B cell (primary cell): ENCODE results near the gene SEH1L. TPM values are rescaled to one million over a fixed set of nuclear protein-coding genes. Genes with fewer than 3 reads are reported as not detected.
A peak's percentile ranks its signal among the peaks of the same experiment; 100 is the strongest.

Experiments
- ATAC-seq: fragments of 200-7000 bp; cut with Tn5 transposase; one replicate; pipeline ENCODE4 v1.10.0; 2021; ENCODE audit warnings: low read depth, mild to moderate bottlenecking, moderate number of reproducible peaks, moderate library complexity
- CTCF ChIA-PET: fragments of 350-600 bp; sonication (Branson Sonifier 250); formaldehyde crosslinking; loops from one replicate; lab custom pipeline; 2021; ENCODE audit warnings: antibody characterized with exemption, inconsistent platforms; lab: Charles Lee
- POLR2A ChIA-PET: fragments of 350-600 bp; sonication (Branson Sonifier 250); formaldehyde crosslinking; loops from one replicate; lab custom pipeline; 2021; ENCODE audit warnings: antibody characterized with exemption; lab: Charles Lee
- DNase-seq: peaks from one replicate; pipeline ENCODE4 v3.0.0; 2013
- H2AFZ ChIP-seq: 2 replicates; pipeline ENCODE4 v1.6.1; 2012; ENCODE audit warnings: mild to moderate bottlenecking, low read depth, low read length; ENCODE audit not compliant: insufficient read depth, poor library complexity, severe bottlenecking
- H3K27ac ChIP-seq, 2 donors: 1 replicate in 1 of 2; 2 replicates in 1 of 2; pipeline ENCODE4 v1.5.1; 2012 to 2013; ENCODE audit warnings: low read length in 2 of 2, mild to moderate bottlenecking in 2 of 2, moderate library complexity in 1 of 2
- H3K27me3 ChIP-seq, 4 experiments: fragments of 200-600 bp in 1 of 4; sonication (generic) in 1 of 4; replicated peaks in 1 of 4; 1 replicate in 2 of 4; 2 replicates in 2 of 4; pipeline versions ENCODE4 v1.6.1 to v1.7.0; 2013 to 2016; ENCODE audit warnings: low read length in 3 of 4, mild to moderate bottlenecking in 2 of 4, mixed read lengths in 1 of 4, moderate library complexity in 1 of 4; ENCODE audit not compliant: insufficient read depth in 4 of 4, control insufficient read depth in 3 of 4; ENCODE audit errors: control extremely low read depth in 1 of 4
- H3K36me3 ChIP-seq, 2 experiments: replicated peaks in 1 of 2; 1 replicate in 1 of 2; 2 replicates in 1 of 2; pipeline versions ENCODE4 v1.6.1 to v1.7.1; 2013; ENCODE audit warnings: low read length in 1 of 2; ENCODE audit not compliant: insufficient read depth in 2 of 2, control insufficient read depth in 1 of 2; ENCODE audit errors: control extremely low read depth in 1 of 2, extremely low read depth in 1 of 2
- H3K4me1 ChIP-seq, 2 donors: fragments of 200-600 bp in 1 of 2; sonication (generic) in 1 of 2; 1 replicate in 1 of 2; 2 replicates in 1 of 2; pipeline versions ENCODE4 v1.5.1 to v1.6.1; 2013 to 2017; ENCODE audit warnings: low read length in 2 of 2; ENCODE audit not compliant: control insufficient read depth in 2 of 2, insufficient read depth in 2 of 2
- H3K4me2 ChIP-seq: replicated peaks from 2 replicates; pipeline ENCODE3; 2012; ENCODE audit warnings: mild to moderate bottlenecking, low read depth, low read length; ENCODE audit not compliant: poor library complexity, severe bottlenecking
- H3K4me3 ChIP-seq, 5 experiments: fragments of 200-600 bp in 1 of 5; sonication (generic) in 1 of 5; 1 replicate in 3 of 5; 2 replicates in 2 of 5; pipeline versions ENCODE4 v1.5.1 to v1.7.0; 2011 to 2016; ENCODE audit warnings: low read length in 4 of 5, mild to moderate bottlenecking in 4 of 5, low read depth in 2 of 5, control low read depth in 1 of 5, moderate library complexity in 1 of 5; ENCODE audit not compliant: insufficient read depth in 1 of 5; ENCODE audit errors: control extremely low read depth in 1 of 5, extremely low read depth in 1 of 5
- H3K79me2 ChIP-seq: fragments of 200-600 bp; sonication (generic); one replicate; pipeline ENCODE4 v1.6.0; 2016; ENCODE audit warnings: low read length; ENCODE audit not compliant: control insufficient read depth, insufficient read depth
- H3K9ac ChIP-seq: fragments of 200-600 bp; sonication (generic); 2 replicates; pipeline ENCODE4 v1.6.1; 2017; ENCODE audit warnings: mild to moderate bottlenecking, low read length, moderate library complexity
- H3K9me3 ChIP-seq, 3 donors: one replicate each; pipeline versions ENCODE4 v1.6.1 to v1.7.1; 2013; ENCODE audit warnings: low read length in 2 of 3; ENCODE audit not compliant: control insufficient read depth in 2 of 3, insufficient read depth in 1 of 3; ENCODE audit errors: control extremely low read depth in 1 of 3
- H4K20me1 ChIP-seq: 2 replicates; pipeline ENCODE4 v1.6.0; 2012; ENCODE audit warnings: mild to moderate bottlenecking, low read length; ENCODE audit not compliant: insufficient read depth, control insufficient read depth, poor library complexity, severe bottlenecking
- H3K27ac Mint-ChIP-seq: one replicate; pipeline ENCODE4 v1.8.0; 2021; ENCODE audit warnings: mixed read lengths
- H3K27me3 Mint-ChIP-seq: one replicate; pipeline ENCODE4 v1.8.0; 2021; ENCODE audit warnings: mixed read lengths
- H3K4me1 Mint-ChIP-seq: one replicate; pipeline ENCODE4 v1.8.0; 2021; ENCODE audit warnings: mixed read lengths
- H3K4me3 Mint-ChIP-seq: one replicate; pipeline ENCODE4 v1.8.0; 2021; ENCODE audit warnings: mixed read lengths
- H3K9me3 Mint-ChIP-seq: one replicate; pipeline ENCODE4 v1.8.0; 2022; ENCODE audit warnings: mixed read lengths; ENCODE audit not compliant: insufficient read depth
- CTCF ChIP-seq: fragments of 200-600 bp; IDR thresholded peaks from one replicate; pipeline ENCODE4 v1.8.0; 2022; ENCODE audit warnings: antibody characterized with exemption, mild to moderate bottlenecking
- EZH2 ChIP-seq: IDR thresholded peaks from 2 replicates; pipeline ENCODE4 v1.6.1; 2012; ENCODE audit warnings: borderline replicate concordance, low read depth, mild to moderate bottlenecking, moderate library complexity, low read length; ENCODE audit not compliant: insufficient read depth, poor library complexity, severe bottlenecking
- WGBS: methylation state at CpG from one replicate; pipeline ENCODE4 v1.1.5; 2013; ENCODE audit warnings: missing lambda C conversion rate; ENCODE audit not compliant: insufficient coverage; 5-methylcytosine and 5-hydroxymethylcytosine counted together
- intact Hi-C: fragments of 100-400 bp; cut with micrococcal nuclease; formaldehyde crosslinking; loops from one replicate; pipeline ENCODE4 v1.10.0; 2022
- polyA plus RNA-seq: library from polyadenylated mRNA; depleted of rRNA; stranded (reverse); fragments of >200 nt; gene quantifications from 2 replicates; pipeline ENCODE4 v1.2.3, GENCODE V29; 2012
- total RNA-seq, 2 donors: library from RNA; stranded (reverse); fragments of 120-200 nt in 1 of 2; gene quantifications; 1 replicate in 1 of 2; 2 replicates in 1 of 2; pipeline versions ENCODE4 v1.2.3 to v1.2.4, GENCODE V29; 2013 to 2022

Gene SEH1L
- total and polyA plus RNA-seq, 2 donors (not counting 1 experiment from before 2014, with no cell fraction given) = 8.7 to 46.4 TPM

GRCh38 chr18:12908706-12909105 lies 39.1 kb upstream of the SEH1L start:
- WGBS = 100% methylated on average over 1 of the region's 4 CpGs
- ChIA-PET POLR2A (no interaction called here), CTCF (no interaction called here)
- Histone ChIP-seq H3K9me3 (peaks cover 0 to 15% (median 0%) of the 10 kb centered on the region in 3 donors), H3K4me3 (no peak overlapping the region), H3K4me2 (no peak overlapping the region), H3K4me1 (peaks cover 0 to 13% of the 10 kb centered on the region in 2 donors), H4K20me1 (no peaks in the 10 kb centered on the region), H3K9ac (no peak overlapping the region), H3K79me2 (no peaks in the 10 kb centered on the region), H3K27me3 (peaks cover 0 to 14% (median 2%) of the 10 kb centered on the region in 4 experiments), H3K27ac (no peak overlapping the region), H3K36me3 (no peaks in the 10 kb centered on the region), H2AFZ (no peak overlapping the region)
- peaks cover 11% of the 10 kb centered on the region for H3K4me1 Mint-ChIP-seq
- H3K4me3 Mint-ChIP-seq = no peak overlapping the region
- peaks cover 6% of the 10 kb centered on the region for H3K9me3 Mint-ChIP-seq
- TF ChIP-seq EZH2 (no peak), CTCF (no peak)
- peaks cover 16% of the 10 kb centered on the region for H3K27me3 Mint-ChIP-seq
- ATAC-seq = no peak
- no peak overlapping the region for H3K27ac Mint-ChIP-seq
- intact Hi-C loops = no loop called here
- DNase-seq = no peak

- Histone ChIP-seq H3K9ac (peak overlapping the region; percentile 66), H3K9me3 (peaks cover 0 to 15% (median 0%) of the 10 kb centered on the region in 3 donors), H4K20me1 (no peaks in the 10 kb centered on the region), H3K79me2 (no peaks in the 10 kb centered on the region), H3K4me2 (peak overlapping the region; percentile 88), H3K4me1 (peaks cover 0 to 13% of the 10 kb centered on the region in 2 donors), H3K27me3 (peaks cover 0 to 14% (median 2%) of the 10 kb centered on the region in 4 experiments), H3K4me3 (peak overlapping the region in 4 of 5 experiments; percentile 43 to 67 (median 54)), H3K27ac (no peak overlapping the region), H3K36me3 (no peaks in the 10 kb centered on the region), H2AFZ (peak overlapping the region; percentile 91)
- ATAC-seq (peak; percentile 87), DNase-seq (peak; percentile 68)
- WGBS = 13% methylated on average over 75 of the region's 75 CpGs
- ChIA-PET POLR2A (no interaction called here), CTCF (interaction anchor here (0.7 to 1.6 kb wide), 3 partner anchors 17 to 22 kb away, joined by 3 to 4 read pairs (median 4); no protein-coding TSS in a partner anchor)
- Mint-ChIP-seq H3K27ac (no peak overlapping the region), H3K27me3 (peaks cover 12% of the 10 kb centered on the region), H3K4me1 (peaks cover 8% of the 10 kb centered on the region), H3K9me3 (peaks cover 7% of the 10 kb centered on the region), H3K4me3 (peak overlapping the region; percentile 84)
- intact Hi-C loops = loop anchor here (2.0 kb wide), 1 partner anchor 26 kb away; the partner anchor contains the start of gene PTPN2
- TF ChIP-seq CTCF (no peak), EZH2 (no peak)
Observed at GRCh38 chr18:12911025-12911928, 36.5 kb upstream of the SEH1L start.
